ENCODE measurements around the gene MDN1.
"Not testable (repeated sequence)": the region's sequence is repeated elsewhere in the genome, so short reads cannot be mapped to it uniquely, and the experiment has no call there.

Gene MDN1

DNA sequence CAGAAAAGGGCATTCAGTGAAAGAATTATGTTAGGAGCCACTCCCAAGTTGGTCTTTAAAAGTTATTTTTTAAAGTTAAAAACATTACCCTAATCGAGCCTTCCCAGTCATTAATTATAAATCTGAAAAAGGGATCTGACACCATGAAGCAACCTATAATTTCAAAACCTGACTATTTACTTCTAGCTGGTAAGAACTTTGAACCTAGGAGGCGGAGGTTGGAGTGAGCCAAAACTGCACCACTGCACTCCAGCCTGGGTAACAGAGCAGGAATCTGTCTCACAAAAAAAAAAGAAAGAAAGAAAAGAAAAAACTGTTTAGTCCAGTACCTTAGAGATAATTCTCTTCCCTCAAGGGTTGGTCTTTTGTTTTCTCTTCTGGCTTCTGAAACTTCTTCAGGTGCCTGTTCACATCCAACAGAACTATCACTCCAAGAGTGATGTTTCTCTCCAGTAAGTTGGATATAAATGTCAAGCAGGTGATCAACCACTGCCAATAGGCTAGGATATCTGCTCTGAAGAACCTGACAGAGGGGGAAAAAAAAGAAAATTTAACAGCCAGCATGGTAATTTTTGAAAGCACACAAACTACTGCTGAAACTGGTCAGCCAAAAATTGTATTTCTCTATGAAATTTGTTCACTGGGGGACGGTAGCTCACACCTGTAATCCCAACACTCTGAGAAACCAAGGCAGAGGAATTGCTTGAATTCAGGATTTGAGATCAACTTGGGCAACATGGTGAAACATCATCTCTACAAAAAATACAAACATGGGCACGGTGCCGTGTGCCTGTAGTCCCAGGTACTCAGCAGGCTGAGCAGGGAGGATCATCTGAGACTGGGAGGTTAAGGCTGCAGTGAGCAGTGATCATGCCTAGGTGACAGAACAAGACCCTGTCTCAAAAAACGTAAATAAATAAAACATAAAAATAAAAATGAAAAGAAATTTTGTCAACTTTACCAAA lies 38.2 kb downstream of the MDN1 start:
- no peak overlapping the region for H3K4me3 ChIP-seq (ENCODE audit: low read length)
- no peak for DNase-seq (ENCODE audit: low read depth, low spot score)

DNA sequence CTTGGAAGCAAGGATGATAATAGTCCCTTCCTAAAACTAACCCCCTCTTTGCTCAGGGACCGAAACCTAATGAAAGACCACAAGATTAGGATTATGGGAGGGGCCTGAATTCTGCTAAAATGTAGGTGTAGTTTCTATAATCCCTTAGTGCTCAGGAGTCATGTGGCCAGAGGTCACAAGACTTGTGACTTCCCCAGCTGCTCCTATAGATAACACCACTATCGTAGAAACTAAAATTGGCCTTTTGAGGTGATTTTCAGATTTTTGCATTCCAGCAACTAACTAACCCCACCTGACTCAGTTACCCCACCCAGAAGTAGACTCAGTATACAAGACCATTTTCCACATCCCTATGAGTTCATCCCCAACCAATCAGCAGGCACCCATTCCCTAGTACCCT lies 42.1 kb downstream of the MDN1 start:
- no peak for DNase-seq (ENCODE audit: low read depth, low spot score)
- H3K4me3 ChIP-seq (ENCODE audit: low read length): no peak overlapping the region

DNA sequence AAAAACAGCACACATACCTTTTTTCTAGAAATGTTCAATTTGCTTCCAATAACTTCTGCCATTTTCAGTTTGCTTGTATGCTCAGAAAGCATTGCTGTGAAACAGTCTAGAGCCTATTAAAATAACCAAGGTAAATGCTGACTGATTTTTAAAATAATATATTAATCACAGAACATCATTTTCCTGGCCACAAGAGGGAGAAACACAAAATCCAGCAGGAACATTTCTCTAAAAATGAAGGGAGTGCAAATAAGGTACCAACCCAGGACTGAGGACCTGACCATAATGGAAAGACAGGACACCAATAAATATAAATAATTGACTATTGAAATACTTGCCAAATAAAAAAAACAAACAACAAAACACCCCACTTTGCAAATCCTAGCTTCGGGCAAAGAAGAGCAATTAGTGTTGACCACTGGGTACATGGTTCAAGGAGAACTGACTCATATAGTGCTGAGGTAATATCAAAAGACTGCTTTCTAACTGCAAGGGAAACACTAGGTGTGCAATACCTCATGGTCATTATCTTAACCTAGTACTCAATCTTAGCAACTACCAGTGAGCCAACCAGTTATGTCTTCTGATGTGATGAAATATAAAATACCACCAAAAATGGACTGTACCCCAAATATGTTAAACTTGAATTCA lies 42.9 kb downstream of the MDN1 start:
- DNase-seq (ENCODE audit: low read depth, low spot score): no peak
- H3K4me3 ChIP-seq (ENCODE audit: low read length): no peak overlapping the region

DNA sequence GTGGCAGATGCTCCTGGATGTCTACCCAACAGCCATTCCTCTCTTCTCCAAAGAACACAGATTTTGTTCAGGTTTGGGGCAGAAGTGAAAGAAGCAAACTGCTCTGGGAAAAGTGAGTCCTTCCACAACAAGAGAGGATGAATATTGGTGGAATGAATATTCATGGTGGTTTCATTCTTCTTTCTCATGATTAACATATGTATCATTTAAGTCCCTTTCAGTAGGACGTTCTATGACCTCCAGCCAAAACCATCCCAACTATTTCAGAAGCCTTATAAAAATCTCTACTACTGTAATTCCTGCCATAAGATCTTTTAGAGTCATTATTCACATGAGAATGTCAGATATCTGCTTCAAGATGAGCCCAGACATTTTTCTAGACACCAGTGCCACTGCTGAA lies 44.4 kb downstream of the MDN1 start:
- no peak for DNase-seq (ENCODE audit: low read depth, low spot score)

DNA sequence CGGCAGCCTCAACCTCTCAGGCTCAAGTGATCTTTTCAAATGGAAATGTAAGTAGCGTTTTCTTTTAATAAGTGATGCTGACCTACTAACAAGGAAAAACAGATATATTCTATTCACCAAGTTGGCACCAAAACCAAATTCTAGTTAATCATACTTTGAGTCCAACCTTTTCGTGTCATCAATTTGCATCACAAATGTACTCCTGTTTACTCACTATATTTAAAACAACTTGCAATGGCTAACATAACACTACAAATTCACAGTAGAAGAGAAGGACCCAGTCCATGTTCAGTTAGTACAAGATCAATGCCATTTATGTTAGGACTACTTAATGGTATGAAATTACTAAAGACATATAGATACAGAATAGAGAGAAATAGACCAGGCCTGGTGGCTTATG lies 50.0 kb downstream of the MDN1 start:
- no peak for DNase-seq (ENCODE audit: low read depth, low spot score)

More for the DNA sequence above, 44.4 kb downstream of the MDN1 start:
- H3K4me3 ChIP-seq (ENCODE audit: low read length): no peak overlapping the region

DNA sequence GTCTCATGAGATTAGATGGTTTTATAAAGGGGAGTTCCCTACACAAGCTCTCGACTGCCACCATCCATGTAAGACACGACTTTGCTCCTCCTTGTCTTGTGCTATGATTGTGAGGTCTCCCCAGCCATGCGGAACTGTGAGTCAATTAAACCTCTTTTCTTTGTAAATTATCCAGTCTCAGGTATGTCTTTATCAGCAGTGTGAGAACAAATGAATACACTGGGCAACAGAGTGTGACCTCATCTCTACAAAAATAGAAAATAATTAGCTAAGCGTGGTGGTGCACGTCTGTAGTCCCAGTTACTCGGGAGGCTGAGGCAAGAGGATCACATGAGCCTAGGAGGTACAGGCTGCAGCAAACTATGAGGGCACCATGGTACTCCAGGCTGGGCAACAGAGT lies 51.3 kb downstream of the MDN1 start:
- DNase-seq (ENCODE audit: low read depth, low spot score): no peak
- H3K4me3 ChIP-seq (ENCODE audit: low read length): no peak overlapping the region

More for the DNA sequence above, 50.0 kb downstream of the MDN1 start:
- no peak overlapping the region for H3K4me3 ChIP-seq (ENCODE audit: low read length)

DNA sequence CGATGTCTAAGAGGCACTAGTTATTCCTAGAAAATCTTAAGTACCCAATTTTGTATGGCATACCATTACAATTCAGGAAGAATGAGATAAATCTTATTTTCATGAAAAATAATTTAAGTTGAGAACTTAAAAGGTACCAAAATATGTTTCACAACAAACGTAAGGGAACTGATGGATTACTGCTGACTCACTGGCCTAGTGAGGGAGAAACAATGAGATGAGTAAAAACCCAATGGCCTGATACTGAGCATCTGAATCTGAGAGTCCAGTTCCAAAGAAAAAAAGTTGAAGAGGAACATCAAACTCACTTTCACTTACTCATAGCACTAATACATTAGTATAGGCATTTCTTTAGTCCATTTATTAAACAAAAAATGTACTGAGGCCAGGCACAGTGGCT lies 56.0 kb downstream of the MDN1 start:
- no peak for DNase-seq (ENCODE audit: low read depth, low spot score)
- H3K4me3 ChIP-seq (ENCODE audit: low read length): no peak overlapping the region

DNA sequence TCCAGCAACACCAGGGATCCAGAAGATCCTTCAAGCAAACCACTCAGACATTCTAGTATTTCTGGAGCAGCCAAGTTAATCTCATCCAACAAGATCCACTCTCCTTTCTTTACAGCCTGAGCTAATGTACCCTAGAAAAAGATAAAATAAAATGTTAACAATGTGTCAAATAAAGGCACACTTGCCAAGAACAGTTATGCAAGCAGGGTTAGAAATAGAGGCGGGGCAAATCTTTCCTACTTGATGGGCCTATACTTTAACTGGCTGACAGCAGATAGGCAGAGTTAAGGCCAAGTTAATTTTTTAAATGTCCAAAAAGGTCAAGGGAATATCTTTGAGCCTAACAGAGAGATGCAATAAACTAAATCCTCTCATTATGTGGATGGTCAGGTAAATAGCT lies 60.8 kb downstream of the MDN1 start:
- no peak for DNase-seq (ENCODE audit: low read depth, low spot score)
- no peak overlapping the region for H3K4me3 ChIP-seq (ENCODE audit: low read length)

DNA sequence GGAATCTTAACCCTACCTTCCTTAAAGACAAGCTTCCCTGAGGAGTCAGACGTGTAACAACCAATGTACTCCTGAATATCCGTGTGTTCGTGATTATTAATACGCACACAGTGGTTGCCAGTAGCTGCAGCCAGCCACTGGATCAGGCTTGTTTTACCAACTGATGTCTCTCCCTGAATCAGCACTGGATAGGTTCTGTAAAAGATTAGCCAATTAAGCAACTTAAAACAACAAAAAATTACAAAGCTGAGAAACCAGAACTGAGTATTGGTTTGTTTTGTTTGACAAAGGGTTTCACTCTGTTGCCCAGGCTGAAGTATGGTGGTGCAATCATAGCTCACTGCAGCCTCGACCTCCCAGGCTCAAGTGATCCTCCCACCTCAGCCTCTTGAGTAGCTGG lies 69.3 kb downstream of the MDN1 start:
- no peak for DNase-seq (ENCODE audit: low read depth, low spot score)
- H3K4me3 ChIP-seq (ENCODE audit: low read length): no peak overlapping the region

DNA sequence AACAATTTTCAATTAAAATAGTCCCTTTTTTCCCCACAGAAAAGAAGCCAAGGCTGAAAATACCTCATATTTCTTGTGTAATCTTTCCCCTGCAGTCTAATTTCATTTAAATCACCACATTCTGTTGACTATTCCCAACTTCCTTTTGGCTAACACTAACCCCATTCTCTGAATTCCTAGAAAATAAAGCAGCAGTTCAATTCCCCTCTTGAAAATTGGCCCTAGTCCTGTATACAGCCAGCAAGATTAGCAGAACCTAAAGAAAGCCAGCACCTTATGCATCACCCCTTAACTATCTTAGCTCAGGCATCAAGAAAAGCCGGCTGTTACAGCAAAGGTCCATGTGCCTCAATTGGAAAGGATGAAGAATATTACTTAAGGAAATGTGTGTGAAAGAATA lies 69.7 kb downstream of the MDN1 start:
- no peak for DNase-seq (ENCODE audit: low read depth, low spot score)
- no peak overlapping the region for H3K4me3 ChIP-seq (ENCODE audit: low read length)

DNA sequence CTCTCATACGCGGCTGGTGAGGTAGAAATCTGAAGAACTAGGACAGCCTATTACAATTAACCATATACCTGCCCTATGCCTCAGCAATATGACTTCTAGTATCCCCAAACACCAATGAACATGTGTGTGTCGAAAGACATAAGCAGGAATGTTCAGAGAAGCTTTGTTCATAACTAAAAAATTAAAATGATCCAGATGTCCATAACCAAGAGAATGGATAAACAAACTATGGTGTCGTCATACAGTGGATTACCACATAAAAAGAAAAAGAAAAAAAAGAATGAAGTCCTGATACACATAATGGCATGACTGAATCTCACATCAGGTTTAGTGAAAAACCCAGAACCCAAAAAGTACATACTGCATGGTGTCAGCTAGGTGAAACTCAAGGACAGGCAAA lies 73.9 kb downstream of the MDN1 start:
- no peak for DNase-seq (ENCODE audit: low read depth, low spot score)
- no peak overlapping the region for H3K4me3 ChIP-seq (ENCODE audit: low read length)

DNA sequence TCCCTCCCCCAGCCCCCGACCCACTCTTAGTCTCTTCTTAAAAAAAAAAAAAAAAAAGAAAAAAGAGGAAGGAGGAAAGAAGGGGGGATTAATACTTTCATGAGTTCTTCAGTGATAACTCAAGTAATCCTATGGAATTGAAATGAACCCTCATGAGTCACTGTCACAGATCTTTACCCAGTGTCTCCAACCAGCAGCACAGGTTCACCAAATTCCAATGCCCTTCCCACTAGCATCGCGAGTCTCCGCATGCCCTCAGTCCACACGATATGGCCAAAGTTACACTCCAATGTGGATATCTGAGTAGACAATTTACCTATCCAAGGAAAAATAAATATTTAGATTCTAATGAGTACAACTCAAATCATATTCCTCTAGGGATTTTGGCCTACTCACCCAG lies 74.5 kb downstream of the MDN1 start:
- H3K4me3 ChIP-seq (ENCODE audit: low read length): no peak overlapping the region
- DNase-seq (ENCODE audit: low read depth, low spot score): no peak

DNA sequence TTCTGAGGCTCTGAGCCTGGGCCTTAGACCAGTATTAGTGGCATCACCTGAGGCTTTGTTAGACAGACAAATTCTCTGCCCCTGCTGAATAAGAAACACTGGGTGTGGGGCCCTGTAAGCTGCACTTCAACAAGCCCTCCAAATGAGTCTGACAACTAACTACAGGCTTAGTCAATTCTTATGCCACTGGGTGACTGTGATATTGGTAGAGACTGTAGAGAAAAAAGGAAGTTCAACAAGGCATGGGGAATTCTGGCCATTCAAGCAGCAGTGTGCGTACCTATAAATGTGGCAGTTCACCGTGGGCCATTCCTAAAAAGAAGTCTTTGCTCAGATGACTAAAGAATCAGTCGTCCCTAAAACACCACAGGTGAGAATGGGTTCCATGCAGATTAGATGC lies 82.7 kb downstream of the MDN1 start:
- DNase-seq (ENCODE audit: low read depth, low spot score): no peak
- no peak overlapping the region for H3K4me3 ChIP-seq (ENCODE audit: low read length)

DNA sequence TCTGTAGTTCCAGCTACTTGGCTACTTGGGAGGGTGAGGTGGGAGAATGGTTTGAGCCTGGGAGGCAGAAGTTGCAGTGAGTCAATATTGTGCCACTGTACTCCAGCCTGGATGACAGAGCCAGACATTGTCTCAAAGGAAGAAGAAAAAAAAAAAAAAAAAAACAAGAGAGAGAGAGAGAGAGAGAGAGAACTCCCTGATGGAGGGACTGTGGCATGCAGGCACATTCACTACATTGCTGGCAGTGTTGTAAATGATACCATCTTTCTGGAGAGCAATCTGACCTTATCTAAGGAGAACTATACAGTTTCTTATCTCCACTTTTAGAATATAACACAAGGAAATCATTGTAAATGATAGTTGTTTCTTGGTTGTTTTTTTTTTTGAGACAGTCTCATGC lies 85.1 kb downstream of the MDN1 start:
- H3K4me3 ChIP-seq (ENCODE audit: low read length): no peak overlapping the region
- DNase-seq (ENCODE audit: low read depth, low spot score): no peak

DNA sequence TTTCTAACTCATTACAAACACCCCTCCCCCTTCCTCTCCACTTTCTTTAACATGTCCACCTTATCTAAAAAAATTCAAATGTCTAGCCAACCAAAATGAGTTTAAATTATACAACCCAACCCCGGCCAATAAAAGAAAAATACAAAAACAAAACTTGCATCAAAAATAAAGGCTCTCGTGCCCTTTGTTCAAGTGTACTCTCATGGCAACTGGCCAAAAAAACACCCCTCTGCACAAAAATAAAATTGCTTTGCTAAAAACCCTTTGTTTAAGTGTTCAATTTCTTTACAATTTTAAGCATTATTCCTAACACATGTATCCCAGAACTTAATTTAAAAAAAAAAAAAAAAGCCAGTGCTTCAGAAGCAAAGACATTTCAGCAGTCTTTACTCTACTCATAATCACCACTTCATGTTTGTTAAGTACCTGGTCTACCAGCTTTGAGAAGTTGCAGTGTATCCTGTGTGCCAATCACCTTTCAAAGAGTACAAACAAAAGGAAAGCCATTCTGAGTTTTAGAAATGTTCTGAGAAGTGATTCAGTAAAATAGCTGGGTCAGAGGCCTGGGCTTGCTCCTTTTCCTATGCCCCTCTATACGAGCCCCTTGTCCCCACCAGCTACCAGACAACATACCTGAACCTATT lies 87.5 kb downstream of the MDN1 start:
- no peak for DNase-seq (ENCODE audit: low read depth, low spot score)

DNA sequence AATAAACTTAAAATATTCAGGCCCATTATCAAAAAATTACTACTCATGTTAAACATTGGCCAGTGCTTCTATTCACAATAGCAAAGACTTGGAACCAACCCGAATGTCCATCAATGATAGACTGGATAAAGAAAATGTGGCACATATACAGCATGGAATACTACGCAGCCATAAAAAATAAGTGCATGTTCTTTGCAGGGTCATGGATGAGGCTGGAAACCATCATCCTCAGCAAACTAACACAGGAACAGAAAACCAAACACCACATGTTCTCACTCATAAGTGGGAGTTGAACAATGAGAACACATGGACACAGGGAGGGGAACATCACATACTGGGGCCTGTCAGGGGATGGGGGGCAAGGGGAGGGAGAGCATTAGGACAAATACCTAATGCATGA lies 88.3 kb downstream of the MDN1 start:
- not testable (repeated sequence) for DNase-seq (ENCODE audit: low read depth, low spot score); H3K4me3 ChIP-seq (ENCODE audit: low read length)

More for the DNA sequence above, 87.5 kb downstream of the MDN1 start:
- no peak overlapping the region for H3K4me3 ChIP-seq (ENCODE audit: low read length)

DNA sequence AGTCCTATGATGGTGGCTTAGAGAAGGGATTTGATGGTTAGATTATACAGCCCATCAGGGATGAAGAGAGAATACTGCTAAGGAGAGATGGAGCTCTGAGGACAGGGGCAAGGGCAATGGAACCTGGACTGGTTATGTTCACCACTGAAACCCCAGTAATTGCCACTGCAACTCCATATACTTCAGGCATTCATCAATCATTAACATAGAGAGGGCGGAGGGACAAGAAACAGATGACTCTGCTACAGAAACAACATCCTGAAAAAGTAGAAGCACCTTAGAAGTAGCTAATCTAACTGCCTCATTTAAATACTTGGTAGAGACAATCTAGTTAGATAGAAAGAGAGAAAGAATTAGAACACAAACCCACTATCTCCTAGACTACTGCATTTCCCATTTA lies 89.8 kb downstream of the MDN1 start:
- no peak for DNase-seq (ENCODE audit: low read depth, low spot score)
- H3K4me3 ChIP-seq (ENCODE audit: low read length): no peak overlapping the region

DNA sequence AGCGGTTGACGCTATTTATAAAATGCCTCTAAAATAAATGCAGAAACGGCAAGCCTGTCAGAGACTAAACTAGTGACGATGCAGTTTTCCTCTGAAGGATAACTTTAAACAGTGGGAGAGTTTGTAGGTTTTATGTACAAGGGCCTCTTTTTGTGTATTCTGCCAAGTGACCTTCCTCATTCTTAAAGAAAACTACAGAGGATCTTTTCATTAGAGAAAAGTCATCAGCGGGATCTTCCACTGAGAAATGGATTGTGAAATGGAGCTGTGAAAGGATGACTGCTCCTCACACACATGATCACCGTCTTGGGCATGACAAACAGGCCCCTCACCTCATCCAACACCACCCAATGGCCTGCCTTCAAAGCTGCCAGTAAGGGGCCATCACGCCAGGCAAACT lies 92.1 kb downstream of the MDN1 start:
- DNase-seq (ENCODE audit: low read depth, low spot score): no peak
- H3K4me3 ChIP-seq (ENCODE audit: low read length): no peak overlapping the region

DNA sequence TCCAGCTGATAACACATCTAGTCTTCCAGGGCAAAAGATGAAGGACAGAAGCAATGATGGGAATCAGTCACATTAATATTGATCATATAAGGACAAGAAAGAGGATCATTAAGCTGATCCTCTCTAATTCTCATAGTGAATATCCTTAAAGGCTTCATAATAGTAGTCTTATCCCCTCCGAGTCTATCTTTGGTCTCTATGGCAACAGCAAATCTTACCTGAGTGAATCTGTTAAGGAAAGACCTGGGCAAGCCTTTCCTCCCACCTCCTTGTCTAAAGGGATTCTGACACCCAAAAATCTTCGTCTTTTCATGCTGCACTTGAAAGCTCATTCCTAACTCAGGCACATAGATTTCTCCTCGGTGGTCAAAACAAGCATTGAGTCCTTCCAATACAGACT lies 94.6 kb downstream of the MDN1 start:
- H3K4me3 ChIP-seq (ENCODE audit: low read length): no peak overlapping the region
- DNase-seq (ENCODE audit: low read depth, low spot score): no peak

DNA sequence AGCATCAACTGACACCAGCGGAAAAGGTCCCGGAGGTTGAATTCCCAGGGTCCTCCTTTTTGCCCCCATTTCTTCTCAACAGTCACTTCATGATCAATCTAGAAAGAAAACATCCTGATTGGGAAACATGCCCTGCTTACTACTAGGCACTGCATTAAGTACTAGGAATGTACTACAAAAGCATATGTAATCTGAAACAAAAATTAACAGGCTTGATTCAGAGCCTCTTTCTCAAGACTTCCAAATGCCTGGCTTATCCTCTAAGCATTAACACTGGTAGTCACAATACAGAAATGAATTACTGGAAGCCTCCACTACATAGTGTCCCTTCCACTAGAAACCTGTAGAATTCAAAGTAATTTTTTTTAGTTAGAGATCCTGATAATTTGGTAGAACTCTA lies 96.5 kb downstream of the MDN1 start:
- H3K4me3 ChIP-seq (ENCODE audit: low read length): no peak overlapping the region

More for the DNA sequence above, 96.5 kb downstream of the MDN1 start:
- no peak for DNase-seq (ENCODE audit: low read depth, low spot score)
